Astrocyte of the hippocampus (primary cell): Measurements from ENCODE around the gene ANKRD11.

Experiments
- DNase-seq: peaks from one replicate; pipeline ENCODE4 v3.0.0; 2011; ENCODE audit warnings: low read depth, low spot score

The ANKRD11 gene

GRCh38 chr16:89506791-89507191 is 16.4 kb upstream of the ANKRD11 start:
- DNase-seq: no peak

- no peak for DNase-seq
These were observed 15.7 kb upstream of the ANKRD11 start for GRCh38 chr16:89506113-89506504.

- peak; percentile 71 for DNase-seq
These were observed 15.1 kb upstream of the ANKRD11 start for GRCh38 chr16:89505204-89506112.

- no peak for DNase-seq
These were observed 13.7 kb upstream of the ANKRD11 start for GRCh38 chr16:89504091-89504490.

GRCh38 chr16:89502081-89502843 is 11.9 kb upstream of the ANKRD11 start:
- DNase-seq: peak; percentile 53

GRCh38 chr16:89499767-89500166 is 9.4 kb upstream of the ANKRD11 start:
- DNase-seq: no peak

- no peak for DNase-seq
These were observed 8.5 kb upstream of the ANKRD11 start for GRCh38 chr16:89498839-89499238.

GRCh38 chr16:89495121-89495520 is 4.8 kb upstream of the ANKRD11 start:
- peak; percentile 86 for DNase-seq

GRCh38 chr16:89493776-89494175 is 3.4 kb upstream of the ANKRD11 start:
- no peak for DNase-seq

GRCh38 chr16:89491974-89492687 is 1.8 kb upstream of the ANKRD11 start:
- DNase-seq: no peak

- peak; percentile 33 for DNase-seq
These were observed 993 bp upstream of the ANKRD11 start for GRCh38 chr16:89491238-89491869.

GRCh38 chr16:89489898-89490438 is 393 bp downstream of the ANKRD11 start:
- DNase-seq: no peak

GRCh38 chr16:89489040-89489897 is 1.1 kb downstream of the ANKRD11 start:
- DNase-seq: peak; percentile 94

GRCh38 chr16:89485701-89486246 is 4.6 kb downstream of the ANKRD11 start:
- DNase-seq: no peak

GRCh38 chr16:89484923-89485679 is 5.3 kb downstream of the ANKRD11 start:
- no peak for DNase-seq

GRCh38 chr16:89484041-89484501 is 6.3 kb downstream of the ANKRD11 start:
- no peak for DNase-seq

- no peak for DNase-seq
These were observed 7.5 kb downstream of the ANKRD11 start for GRCh38 chr16:89482817-89483205.

- peak; percentile 42 for DNase-seq
These were observed 8.1 kb downstream of the ANKRD11 start for GRCh38 chr16:89482150-89482816.
